ENCODE measurements around the gene FCHSD2.
"Not testable (repeated sequence)": the region's sequence is repeated elsewhere in the genome, so short reads cannot be mapped to it uniquely, and the experiment has no call there.

The FCHSD2 gene

DNA sequence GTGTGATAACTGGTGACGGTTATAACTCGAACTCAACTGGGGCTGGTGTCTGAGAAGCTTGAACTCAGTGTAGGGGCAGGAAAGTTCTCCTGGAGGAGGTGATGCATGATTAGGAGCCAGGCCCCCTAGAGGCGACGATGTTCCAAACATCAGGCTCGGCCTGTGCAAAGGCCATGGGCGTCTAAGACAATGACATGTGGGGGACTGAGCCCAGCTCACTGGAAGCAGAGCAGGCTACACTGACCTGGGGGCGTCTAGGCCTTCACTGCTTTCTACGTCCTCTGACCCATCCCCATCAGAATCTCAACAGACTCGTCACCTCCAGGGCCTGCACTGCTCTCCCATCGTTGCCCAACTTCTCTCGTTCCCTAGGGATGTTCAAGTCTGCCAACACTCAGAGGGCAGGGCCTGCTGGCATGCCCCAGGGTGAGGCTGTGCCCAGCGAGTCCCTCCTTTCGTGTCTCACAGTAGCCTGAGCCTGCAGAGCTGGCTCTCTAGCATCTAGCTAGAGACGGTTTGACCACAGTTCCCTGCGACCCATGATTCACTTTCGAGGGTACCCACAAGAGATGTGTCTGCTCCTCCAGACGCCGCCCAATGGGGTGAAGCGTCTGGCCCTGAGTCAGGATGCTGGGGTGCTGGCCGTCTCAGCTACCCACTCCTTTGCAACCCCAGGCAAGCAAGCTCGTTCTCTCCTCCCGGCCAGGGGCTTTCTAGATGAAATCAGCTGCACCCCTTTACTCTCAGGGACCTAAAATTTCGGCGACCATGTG is 329.0 kb downstream of the FCHSD2 start:
- DNase-seq (ENCODE audit: insufficient read length, low spot score): no peak
- FAIRE-seq: peak; percentile 82

DNA sequence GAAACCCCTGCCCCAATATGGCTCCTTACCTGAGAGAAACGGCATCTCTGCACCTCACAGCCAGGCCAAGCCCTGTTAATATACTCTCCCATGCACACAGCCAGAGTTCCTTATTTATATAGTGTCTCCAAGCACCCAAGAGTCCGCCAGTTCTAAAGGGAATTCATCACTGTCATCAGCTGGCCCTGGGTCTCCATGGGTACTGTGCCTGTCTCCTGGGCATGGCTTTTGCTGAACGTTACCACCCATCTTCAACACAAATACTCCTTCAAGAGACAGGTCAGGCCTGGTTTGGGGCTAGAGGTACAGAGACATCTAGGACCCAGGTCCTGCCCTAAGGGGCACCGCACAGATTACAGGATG is 329.5 kb downstream of the FCHSD2 start:
- DNase-seq (ENCODE audit: insufficient read length, low spot score) (no peak), FAIRE-seq (no peak)

DNA sequence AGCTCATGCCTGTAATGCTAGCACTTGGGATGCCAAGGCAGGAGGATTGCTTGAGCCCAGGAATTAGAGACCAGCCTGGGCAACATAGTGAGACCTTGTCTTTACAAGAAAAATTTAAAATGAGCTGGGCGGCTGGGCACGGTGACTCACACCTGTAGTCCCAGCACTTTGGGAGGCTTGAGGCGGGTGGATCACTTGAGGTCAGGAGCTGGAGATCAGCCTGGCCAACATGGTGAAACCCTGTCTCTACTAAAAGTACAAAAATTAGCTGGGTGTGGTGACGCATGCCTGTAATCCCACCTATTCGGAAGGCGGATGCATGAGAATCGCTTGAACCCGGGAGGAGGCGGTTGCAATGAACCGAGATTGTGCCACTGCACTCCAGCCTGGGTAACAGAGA is 330.4 kb downstream of the FCHSD2 start:
- DNase-seq (ENCODE audit: insufficient read length, low spot score); FAIRE-seq: not testable (repeated sequence)

DNA sequence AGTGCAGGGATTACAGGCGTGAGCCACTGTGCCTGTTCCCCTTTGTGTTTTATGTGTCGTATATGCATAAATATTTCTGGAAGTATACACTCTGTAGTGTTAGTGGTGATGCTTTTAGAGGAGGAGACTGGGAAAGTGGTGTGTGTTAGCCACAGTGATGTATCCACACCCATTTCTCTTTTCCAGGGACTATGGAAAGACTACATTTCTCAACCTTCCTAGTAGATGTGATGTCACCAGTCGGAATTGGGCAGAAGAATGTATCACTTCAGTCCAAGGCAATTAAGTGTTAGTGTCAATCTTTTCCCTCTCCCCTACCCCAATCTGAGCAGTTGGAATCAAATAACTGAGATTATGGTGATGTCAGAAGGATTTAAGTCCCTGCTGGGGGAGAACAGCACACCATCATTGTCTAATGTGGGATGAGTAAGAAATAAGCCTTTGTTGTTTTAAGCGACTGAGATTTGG is 333.8 kb downstream of the FCHSD2 start:
- no peak for DNase-seq (ENCODE audit: insufficient read length, low spot score)
- no peak for FAIRE-seq

DNA sequence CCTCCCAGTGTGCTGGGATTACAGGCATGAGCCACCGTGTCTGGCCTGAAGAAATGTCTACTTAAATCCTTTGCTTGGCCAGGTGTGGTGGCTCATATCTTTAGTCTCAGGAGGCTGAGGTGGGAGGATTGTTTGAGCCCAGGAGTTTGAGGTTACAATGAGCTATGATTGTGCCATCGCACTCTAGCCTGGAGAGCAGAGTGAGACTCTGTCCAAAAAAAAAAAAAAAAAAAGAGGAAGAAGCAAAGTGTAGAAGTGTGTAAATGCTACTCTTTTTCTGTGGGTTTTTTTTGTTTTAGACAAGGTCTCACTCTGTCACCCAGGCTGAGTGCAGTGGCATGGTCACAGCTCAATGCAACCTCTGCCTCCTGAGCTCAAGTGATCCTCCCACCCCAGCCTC is 334.3 kb downstream of the FCHSD2 start:
- no peak for DNase-seq (ENCODE audit: insufficient read length, low spot score)
- FAIRE-seq: no peak

DNA sequence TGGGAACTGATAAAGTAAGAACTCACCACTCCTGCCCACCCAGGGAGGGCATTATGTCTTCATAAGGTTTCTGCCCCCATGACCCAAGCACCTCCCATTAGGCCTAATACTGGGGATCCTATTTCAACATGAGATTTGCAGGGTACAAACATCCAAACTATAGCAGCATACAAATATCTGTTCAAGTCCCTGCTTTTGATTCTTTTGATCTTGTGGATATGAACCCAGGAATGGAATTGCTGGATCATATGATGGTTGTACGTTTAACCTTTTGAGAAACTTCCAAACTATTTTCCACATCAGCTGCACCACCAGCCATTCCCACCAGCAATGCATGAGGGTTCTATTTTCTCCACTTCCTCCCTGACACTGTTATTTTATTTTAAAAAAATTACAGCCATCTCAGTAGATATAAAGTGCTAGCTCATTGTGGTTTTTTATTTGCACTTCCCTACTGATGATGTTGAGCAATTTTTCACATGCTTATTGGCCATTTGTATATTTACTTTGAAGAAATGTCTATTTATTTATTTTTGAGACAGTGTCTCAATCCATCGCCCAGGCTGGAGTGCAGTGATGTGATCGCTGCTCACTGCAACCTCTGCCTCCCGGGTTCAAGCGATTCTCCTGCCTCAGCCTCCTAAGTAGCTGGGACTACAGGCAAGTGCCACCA is 335.0 kb downstream of the FCHSD2 start:
- FAIRE-seq (no peak), DNase-seq (ENCODE audit: insufficient read length, low spot score) (no peak)

DNA sequence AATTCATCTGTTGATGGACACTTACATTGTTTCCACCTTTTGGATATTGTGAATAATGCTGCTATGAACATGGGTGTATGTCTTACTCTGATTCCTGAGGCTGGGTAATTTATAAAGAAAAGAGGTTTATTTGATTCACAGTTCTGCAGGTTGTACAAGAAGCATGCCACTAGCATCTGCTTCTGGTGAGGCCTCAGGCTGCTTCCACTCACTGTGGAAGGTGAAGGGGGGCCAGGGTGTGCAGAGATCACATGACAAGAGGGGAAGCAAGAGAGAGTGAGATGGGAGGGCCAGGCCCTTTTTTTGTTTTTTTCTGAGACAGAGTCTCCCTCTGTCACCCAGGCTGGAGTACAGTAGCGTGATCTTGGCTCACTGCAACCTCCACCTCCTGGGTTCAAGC is 335.7 kb downstream of the FCHSD2 start:
- not testable (repeated sequence) for FAIRE-seq; DNase-seq (ENCODE audit: insufficient read length, low spot score)

DNA sequence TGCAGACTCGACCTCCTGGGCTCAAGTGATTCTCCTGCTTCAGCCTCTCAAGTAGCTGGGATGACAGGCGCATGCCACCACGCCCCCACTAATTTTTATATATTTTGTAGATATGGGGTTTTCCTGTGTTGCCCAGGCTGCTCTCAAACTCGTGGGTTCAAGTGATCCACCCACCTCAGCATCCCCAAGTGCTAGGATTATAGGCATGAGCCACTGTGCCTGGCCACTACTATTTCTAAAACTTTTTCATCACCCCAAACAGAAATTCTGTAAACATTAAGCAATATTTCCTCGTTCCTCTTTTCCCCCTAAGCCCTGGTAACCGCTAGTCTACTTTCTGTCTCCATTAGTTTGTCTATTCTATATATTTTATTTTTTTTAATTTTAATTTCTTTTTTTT is 336.9 kb downstream of the FCHSD2 start:
- FAIRE-seq (no peak), DNase-seq (ENCODE audit: insufficient read length, low spot score) (no peak)

DNA sequence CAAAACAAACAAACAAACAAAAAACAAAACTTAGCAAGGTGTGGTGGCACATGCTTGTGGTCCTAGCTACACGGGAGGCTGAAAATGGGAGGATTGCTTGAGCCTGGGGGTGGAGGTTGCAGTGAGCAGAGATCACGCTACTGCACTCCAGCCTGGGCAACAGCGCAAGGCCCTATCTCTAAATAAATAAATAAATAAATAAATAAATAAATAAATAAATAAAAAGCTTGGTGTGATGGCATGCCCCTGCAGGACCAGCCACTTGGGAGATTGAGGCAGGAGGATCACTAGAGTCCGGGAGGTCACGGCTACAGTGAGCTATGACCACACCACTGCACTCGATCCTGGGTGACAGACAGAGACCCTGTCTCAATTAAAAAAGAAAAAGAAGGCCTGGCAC is 339.3 kb downstream of the FCHSD2 start:
- DNase-seq (ENCODE audit: insufficient read length, low spot score) (no peak), FAIRE-seq (no peak)

DNA sequence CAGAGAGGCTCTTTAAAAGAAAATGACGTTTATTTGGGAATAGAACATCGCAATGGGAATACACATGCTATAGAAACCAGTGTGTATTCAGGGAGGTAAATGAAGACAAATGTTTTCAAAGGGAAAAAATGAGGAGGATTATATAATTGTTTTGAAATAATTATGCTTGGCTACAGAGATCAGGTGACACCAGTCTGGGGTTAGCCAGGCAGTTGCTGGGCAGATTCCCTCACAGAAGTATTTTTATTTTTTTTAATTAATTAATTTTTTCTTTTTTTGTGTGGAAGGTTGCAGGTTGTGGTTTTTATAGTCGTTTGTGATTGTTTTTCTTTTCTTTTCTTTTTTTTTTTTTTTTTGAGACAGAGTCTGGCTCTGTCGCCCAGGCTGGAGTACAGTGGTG is 342.7 kb downstream of the FCHSD2 start:
- DNase-seq (ENCODE audit: insufficient read length, low spot score) (no peak), FAIRE-seq (no peak)

DNA sequence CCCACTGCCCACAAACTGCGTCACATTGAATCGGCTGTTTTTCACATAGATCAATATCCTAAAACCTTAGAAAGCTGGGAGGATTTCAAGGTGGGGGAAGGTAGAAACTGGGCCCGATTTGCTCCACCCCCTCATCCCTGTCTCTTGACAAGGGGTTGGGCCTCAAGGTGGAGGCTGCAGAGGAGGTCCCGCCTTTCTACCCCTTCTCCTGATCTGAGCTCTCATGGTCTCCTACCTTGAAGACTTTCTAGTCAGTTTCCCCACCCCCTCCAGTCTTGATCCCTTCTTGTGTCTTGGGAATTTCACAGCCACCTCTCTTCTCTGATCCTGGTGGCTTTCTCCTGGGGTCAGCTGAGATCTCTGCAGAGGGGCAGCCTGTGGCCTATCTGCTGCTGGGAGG is 343.8 kb downstream of the FCHSD2 start:
- no peak for FAIRE-seq
- DNase-seq (ENCODE audit: insufficient read length, low spot score): no peak

DNA sequence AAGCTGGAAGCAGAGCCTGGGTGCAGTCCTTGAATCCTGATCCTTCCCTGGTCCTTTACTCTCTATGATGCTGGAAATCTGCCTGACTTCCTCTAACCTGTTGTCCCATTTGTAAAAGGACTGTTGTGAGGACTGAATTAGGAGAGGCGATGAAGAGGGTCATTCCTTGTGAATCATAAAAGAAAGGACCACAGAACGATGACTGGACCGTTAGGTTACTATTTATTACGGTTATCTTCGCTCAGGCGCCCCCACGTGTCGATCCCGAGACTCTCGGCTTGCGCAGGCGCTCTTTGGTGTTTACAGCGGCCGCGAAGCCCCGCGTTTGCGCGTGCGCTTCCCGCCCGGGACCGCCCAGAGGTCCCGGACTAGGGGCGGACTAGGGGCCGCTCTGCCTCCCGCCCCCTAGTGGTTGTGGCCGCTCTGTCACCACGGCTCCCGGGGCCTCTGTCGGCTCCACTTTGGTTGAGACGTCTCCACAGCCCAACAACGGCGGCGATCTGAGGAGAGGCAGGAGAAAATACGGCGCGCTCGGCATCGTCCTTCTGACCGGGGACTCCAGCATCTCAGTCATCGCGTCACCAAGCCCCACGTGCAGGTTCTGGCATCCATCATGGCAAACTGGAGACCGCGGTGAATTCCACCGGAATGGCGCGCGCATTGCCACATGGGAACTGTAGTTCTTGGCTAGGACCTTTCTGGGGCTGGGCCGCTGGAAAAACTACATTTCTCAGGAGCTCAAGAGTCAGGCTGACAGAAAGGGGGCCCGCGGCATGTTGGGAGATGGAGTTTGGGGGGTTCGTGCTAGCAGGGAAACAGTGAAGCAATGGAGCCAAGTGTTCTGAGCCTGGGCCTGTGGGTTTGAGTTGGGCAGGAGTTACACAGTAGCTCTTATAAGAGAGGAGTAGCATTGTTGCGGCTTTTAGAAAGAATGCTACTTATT is 348.4 kb downstream of the FCHSD2 start, which contains the start of gene STARD10:
Gene STARD10, minus strand, starts transcription at position 623 of the 943 bp plus-strand sequence. CDS start 12,866 bp downstream, outside the sequence.
- peak; percentile 99 for FAIRE-seq
- DNase-seq (ENCODE audit: insufficient read length, low spot score): peak; percentile 85

DNA sequence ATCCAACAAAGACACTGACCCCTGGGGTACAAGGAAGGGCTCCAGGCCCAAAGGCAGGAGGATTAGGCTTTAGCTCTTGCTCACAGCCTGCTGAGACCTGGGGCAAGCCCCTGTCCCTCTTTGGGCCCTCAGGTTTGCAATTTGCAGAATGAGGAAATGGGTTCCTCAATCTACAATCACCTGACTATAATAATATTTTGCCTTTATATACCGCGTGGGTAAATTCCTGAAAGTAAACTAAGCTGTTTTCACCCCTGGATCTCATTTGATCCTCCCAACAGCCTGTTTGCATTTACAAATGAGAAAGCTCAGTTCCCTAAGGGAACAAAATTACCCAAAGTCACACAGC is 349.1 kb downstream of the FCHSD2 start:
- DNase-seq (ENCODE audit: insufficient read length, low spot score) (no peak), FAIRE-seq (no peak)

DNA sequence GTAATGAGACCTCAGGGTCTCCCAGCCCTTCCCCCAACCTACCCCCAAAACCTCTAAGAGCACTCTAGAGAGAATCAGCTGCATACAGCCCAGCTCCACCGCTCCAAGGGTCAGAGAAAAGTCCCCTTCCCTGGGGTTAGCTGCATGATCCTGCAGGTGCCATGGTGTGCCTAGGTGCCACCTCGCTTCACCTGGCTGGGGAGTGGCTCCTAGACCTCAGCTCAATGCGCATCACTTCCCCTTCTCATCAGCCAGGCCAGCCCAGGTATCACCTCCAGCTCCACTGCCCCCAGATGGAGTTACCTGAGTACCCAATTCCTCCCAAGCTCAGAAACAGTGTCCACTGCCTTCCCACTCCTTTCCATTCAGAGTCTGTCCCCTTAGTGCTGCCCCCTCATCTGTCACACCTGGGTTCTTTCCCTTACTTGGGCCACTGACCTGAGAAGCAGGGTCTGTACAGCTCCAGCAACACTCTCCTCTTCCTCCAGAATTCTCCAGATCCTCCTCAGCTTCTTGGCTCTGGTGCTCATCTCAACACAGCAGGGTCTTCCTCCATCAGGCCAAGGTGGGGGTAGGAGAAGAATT is 349.6 kb downstream of the FCHSD2 start:
- FAIRE-seq: no peak
- no peak for DNase-seq (ENCODE audit: insufficient read length, low spot score)

DNA sequence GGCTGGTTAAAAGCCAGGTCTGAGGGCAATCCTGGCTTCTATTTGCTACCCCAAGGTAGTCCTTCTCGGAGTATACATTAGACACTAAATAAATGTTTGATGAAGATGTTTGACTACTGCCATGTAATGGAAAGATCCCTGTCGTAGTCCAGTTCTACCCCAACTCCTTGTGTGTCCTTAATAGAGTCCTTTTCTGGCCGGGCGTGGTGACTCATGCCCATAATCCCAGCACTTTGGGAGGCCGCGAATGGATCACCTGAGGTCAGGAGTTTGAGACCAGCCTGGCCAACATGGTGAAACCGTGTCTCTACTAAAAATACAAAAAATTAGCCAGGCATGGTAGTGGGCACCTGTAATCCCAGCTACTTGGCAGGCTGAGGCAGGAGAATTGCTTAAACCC is 350.9 kb downstream of the FCHSD2 start:
- DNase-seq (ENCODE audit: insufficient read length, low spot score); FAIRE-seq: not testable (repeated sequence)

DNA sequence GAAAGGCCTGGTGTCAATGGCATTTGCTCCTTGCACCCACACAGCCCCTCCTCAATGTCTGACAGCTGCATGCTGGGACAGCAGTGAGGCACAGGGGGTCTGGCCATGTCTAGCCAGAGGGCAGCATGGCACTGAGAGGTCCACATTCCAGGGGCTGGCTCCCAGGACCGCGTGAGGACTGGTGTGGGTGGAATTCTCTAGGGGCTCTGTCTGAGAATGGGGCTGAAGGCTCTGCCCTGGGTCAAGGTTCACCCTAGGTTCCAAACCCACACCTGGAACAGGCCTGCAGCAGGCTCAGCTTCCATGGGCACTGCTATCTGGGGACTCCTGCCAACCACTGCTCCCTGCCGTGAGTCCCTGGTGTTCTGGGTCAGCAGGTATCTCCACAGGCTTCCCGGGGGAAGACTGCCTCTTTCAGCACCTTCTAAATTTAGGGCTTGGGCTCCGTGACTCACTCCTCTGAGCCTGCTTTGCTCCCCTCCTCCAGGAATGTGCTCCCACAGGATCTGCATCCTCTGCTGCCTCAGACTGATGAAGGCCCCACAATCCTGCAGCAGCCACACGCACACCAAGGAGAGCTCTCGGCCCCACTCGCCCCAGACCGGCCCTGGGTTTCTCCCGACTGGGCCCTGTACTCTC is 352.5 kb downstream of the FCHSD2 start:
- no peak for FAIRE-seq

DNA sequence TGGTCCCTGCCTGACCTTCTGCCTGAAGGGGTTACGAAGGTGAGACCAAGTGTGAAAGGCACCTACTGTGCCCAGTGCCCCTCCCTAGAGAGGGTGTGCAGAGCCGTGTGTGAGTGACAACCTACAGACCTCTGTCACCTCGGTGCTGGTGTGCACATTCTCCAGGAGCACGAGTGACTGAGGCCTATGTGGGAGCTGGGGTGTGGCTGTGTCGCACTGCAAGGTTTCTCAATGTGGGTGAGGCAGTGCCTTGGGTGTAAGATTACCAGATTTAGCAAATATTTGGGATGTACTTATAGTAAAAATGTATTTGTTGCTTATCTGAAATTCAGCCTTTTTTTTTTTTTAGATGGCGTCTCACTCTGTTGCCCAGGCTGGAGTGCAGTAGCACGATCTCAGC is 353.9 kb downstream of the FCHSD2 start:
- DNase-seq (ENCODE audit: insufficient read length, low spot score): no peak
- no peak for FAIRE-seq

More for the DNA sequence above, 352.5 kb downstream of the FCHSD2 start:
- DNase-seq (ENCODE audit: insufficient read length, low spot score): no peak

DNA sequence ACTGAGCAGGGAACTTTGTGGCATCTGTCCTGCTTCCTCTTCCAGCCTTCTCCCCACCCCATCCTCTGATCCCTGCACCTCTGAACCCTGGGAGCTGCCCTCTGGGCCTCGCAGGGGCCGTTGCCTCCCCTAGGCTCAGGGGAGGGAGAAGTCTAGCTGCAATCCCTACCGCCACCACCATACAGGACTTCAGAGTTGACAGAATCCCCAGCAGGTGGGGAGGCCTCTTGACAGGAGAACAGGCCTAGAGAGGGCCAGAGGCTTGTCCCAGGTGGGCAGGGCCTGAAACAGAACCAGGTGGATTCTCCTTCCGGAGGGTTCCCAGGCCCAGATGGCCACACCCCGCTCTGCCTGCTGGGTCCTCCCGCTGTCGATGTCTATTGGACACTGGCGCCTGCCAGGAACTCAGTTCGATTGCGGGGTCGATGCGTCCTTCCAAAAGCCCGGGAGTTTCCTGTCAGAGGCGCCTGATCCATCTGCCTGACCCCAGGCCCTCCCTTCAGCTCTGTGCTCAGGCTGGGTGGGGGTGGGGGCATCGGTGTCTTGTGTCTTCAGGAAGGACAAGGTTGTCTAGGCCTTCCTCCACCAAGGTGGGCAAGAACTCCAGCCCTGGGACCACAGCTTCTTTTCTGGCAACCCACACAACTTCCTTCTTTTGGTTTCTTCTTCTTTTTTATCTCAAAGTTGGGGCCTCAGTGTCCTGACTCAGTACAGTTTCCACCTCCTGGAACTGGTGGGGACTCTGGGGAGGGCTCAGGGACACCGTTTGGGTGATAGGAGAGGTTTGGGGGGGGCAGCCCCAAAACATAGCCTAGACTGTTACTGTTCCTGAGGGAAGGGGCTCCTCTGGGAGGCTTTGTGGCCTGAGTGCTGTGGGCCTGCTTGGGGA is 354.7 kb downstream of the FCHSD2 start:
- DNase-seq (ENCODE audit: insufficient read length, low spot score): peak; percentile 75
- peak; percentile 14 for FAIRE-seq
